Heart left ventricle (tissue), 13 donors: Measurements from ENCODE around the gene HARBI1.

Experiments used
- POLR2A ChIP-seq, 2 donors: fragments of 450-650 bp; IDR thresholded peaks; one replicate each; pipeline ENCODE4 v1.6.1; 2017; ENCODE audit warnings: antibody characterized with exemption in 2 of 2, mild to moderate bottlenecking in 2 of 2, moderate library complexity in 2 of 2
- TF ChIP-seq, protein P1 (sequence below), 12 donors: fragments of 200-600 bp; sonication (generic) in 4 of 12; IDR thresholded peaks; one replicate each; pipeline versions ENCODE4 v1.5.0 to v1.8.0; 2018 to 2022; ENCODE audit warnings: antibody characterized with exemption in 12 of 12, mild to moderate bottlenecking in 5 of 12
- donor health status: ischemic (EF 13 %, LVEDD 7.1; RV severe dilation, severe dysfunction).
- donor health status: DM: no; HTN: yes; CAD: no.
- donor health status: DM: no; HTN: no; CAD: no.
- donor health status: ischemic (EF 25% LVEDD 6.9; RV normal size, moderate dysfunction).
- donor health status: ischemic (EF 25% LVEDD 5.7; RV mildly dilated, moderate dysfunction).
- donor health status: ischemic (EF 35%, LVEDD 5.7; RV mildly dilated, moderate dysfunction).
- donor health status: nonischemic (EF 11% LVEDD 7.7; RV severe dilation, severe dysfunction).
- donor health status: DM: yes; HTN: yes; CAD: no.
- donor health status: PGD.
- donor health status: ischemic (EF 29% LVEDD 5.4; RV normal size, mild dysfunction).
- donor health status: nonischemic (EF 23%, LVEDD 6.1; RV moderate dilation, normal function).

DNA sequence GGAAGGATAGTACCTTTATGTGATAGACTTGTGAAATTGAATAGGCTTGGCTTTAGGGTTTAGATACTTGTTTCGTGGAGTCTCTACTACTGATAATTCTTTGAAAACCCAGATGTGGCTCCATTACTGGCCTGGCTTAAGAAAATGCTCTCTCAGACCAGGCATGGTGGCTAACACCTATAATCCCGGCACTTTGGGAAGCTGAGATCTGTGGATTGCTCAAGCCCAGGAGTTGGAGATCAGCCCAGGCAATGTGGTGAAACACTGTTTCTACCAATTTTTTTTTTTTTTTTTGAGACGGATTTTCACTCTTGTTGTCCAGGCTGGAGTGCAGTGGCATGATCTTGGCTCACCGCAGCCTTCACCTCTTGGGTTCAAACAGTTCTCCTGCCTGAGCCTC, 41.2 kb upstream of the HARBI1 start:
- TF ChIP-seq POLR2A (IDR thresholded peaks at IDR 0.05): no peak
- TF ChIP-seq, protein P1, sequence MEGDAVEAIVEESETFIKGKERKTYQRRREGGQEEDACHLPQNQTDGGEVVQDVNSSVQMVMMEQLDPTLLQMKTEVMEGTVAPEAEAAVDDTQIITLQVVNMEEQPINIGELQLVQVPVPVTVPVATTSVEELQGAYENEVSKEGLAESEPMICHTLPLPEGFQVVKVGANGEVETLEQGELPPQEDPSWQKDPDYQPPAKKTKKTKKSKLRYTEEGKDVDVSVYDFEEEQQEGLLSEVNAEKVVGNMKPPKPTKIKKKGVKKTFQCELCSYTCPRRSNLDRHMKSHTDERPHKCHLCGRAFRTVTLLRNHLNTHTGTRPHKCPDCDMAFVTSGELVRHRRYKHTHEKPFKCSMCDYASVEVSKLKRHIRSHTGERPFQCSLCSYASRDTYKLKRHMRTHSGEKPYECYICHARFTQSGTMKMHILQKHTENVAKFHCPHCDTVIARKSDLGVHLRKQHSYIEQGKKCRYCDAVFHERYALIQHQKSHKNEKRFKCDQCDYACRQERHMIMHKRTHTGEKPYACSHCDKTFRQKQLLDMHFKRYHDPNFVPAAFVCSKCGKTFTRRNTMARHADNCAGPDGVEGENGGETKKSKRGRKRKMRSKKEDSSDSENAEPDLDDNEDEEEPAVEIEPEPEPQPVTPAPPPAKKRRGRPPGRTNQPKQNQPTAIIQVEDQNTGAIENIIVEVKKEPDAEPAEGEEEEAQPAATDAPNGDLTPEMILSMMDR (IDR thresholded peaks at IDR 0.05): no peak
